Endothelial cell of umbilical vein (primary cell): ENCODE data around the gene ABCA3. TPM values are rescaled to one million over a fixed set of nuclear protein-coding genes. Genes with fewer than 3 reads are reported as not detected.

ENCODE experiments used
- BruUV-seq: library from RNA; stranded (reverse); fragments of 400-500 nt; replicated peaks from 2 replicates; lab custom pipeline; 2021; lab: Mats Ljungman, UMichigan
- CTCF ChIA-PET: fragments of 300-600, 350-600 bp; sonication (Branson Sonifier 250); formaldehyde crosslinking; loops from one replicate; lab custom pipeline; 2021; ENCODE audit warnings: antibody characterized with exemption, inconsistent platforms; lab: Charles Lee
- POLR2A ChIA-PET: fragments of 300-600, 350-600 bp; sonication (Branson Sonifier 250); formaldehyde crosslinking; loops from one replicate; lab custom pipeline; 2021; ENCODE audit warnings: antibody characterized with exemption, inconsistent platforms; lab: Charles Lee
- DNase-seq: peaks from one replicate; pipeline ENCODE4 v3.0.0-alpha.2; 2011; ENCODE audit warnings: low read depth, low spot score
- FAIRE-seq: peaks from 2 replicates; lab custom pipeline; 2011; peaks lifted over from hg19 to GRCh38; lab: Jason Lieb, UNC
- H2AFZ ChIP-seq: 2 replicates; pipeline ENCODE4 v1.6.0; 2012; ENCODE audit warnings: low read depth, low read length, control low read depth, inconsistent platforms
- H3K27ac ChIP-seq: 2 replicates; pipeline ENCODE4 v1.5.1; 2011; ENCODE audit warnings: low read depth, mild to moderate bottlenecking, control low read depth, low read length, moderate library complexity; ENCODE audit not compliant: insufficient read depth
- H3K27me3 ChIP-seq, 2 experiments: 2 replicates each; pipeline versions ENCODE4 v1.6.0 to v1.6.1; 2011; ENCODE audit warnings: low read length in 2 of 2, mixed read lengths in 1 of 2; ENCODE audit not compliant: control insufficient read depth in 2 of 2, insufficient read depth in 2 of 2
- H3K36me3 ChIP-seq, 2 experiments: 2 replicates in 1 of 2; 3 replicates in 1 of 2; pipeline ENCODE4 v1.5.1; 2011; ENCODE audit warnings: low read length in 2 of 2, mild to moderate bottlenecking in 1 of 2, moderate library complexity in 1 of 2; ENCODE audit not compliant: control insufficient read depth in 2 of 2, insufficient read depth in 2 of 2; ENCODE audit errors: extremely low read depth in 1 of 2
- H3K4me1 ChIP-seq: 3 replicates; pipeline ENCODE4 v1.5.1; 2011; ENCODE audit warnings: mild to moderate bottlenecking, low read length; ENCODE audit not compliant: control insufficient read depth, insufficient read depth; ENCODE audit errors: extremely low read depth
- H3K4me2 ChIP-seq: 2 replicates; pipeline ENCODE4 v1.6.1; 2011; ENCODE audit warnings: low read length, control low read depth, mixed read lengths; ENCODE audit not compliant: insufficient read depth
- H3K4me3 ChIP-seq, 3 experiments: fragments of 200-600 bp in 1 of 3; sonication (generic), shearing (Covaris generic) in 1 of 3; replicated peaks in 1 of 3; 2 replicates each; pipeline ENCODE4 v1.5.1; 2011 to 2016; ENCODE audit warnings: control low read depth in 3 of 3, low read length in 3 of 3, mild to moderate bottlenecking in 2 of 3, inconsistent platforms in 1 of 3, low read depth in 1 of 3, moderate library complexity in 1 of 3; ENCODE audit not compliant: insufficient read depth in 1 of 3
- H3K79me2 ChIP-seq: 2 replicates; pipeline ENCODE4 v1.6.0; 2012; ENCODE audit warnings: low read length, inconsistent platforms; ENCODE audit not compliant: control insufficient read depth, insufficient read depth
- H3K9ac ChIP-seq: replicated peaks from 2 replicates; pipeline ENCODE3; 2011; ENCODE audit warnings: low read length, control low read depth; ENCODE audit not compliant: insufficient read depth; ENCODE audit errors: extremely low read depth
- H3K9me1 ChIP-seq: replicated peaks from 3 replicates; pipeline ENCODE4 v1.6.0; 2011; ENCODE audit warnings: mild to moderate bottlenecking, low read length; ENCODE audit not compliant: control insufficient read depth, insufficient read depth; ENCODE audit errors: extremely low read depth
- H3K9me3 ChIP-seq: replicated peaks from 2 replicates; pipeline ENCODE4 v1.5.1; 2012; ENCODE audit warnings: low read length, inconsistent platforms; ENCODE audit not compliant: control insufficient read depth, insufficient read depth
- H4K20me1 ChIP-seq: replicated peaks from 2 replicates; pipeline ENCODE3; 2011; ENCODE audit warnings: mild to moderate bottlenecking, low read length; ENCODE audit not compliant: control insufficient read depth, insufficient read depth; ENCODE audit errors: extremely low read depth
- CTCF ChIP-seq, 2 donors: IDR thresholded peaks; 1 replicate in 1 of 2; 2 replicates in 1 of 2; pipeline ENCODE4 v1.5.1; 2011; ENCODE audit warnings: low read length in 2 of 2, mild to moderate bottlenecking in 2 of 2, moderate library complexity in 2 of 2, control low read depth in 1 of 2, inconsistent platforms in 1 of 2, low read depth in 1 of 2; ENCODE audit not compliant: insufficient read depth in 1 of 2; ENCODE audit errors: extremely low read depth in 1 of 2
- EZH2 ChIP-seq: IDR thresholded peaks from 2 replicates; pipeline ENCODE4 v1.6.1; 2012; ENCODE audit warnings: borderline replicate concordance, low read depth, mild to moderate bottlenecking, moderate library complexity, low read length, inconsistent platforms; ENCODE audit not compliant: severe bottlenecking
- FOS ChIP-seq: IDR thresholded peaks from 2 replicates; pipeline ENCODE4 v1.6.1; 2011; ENCODE audit warnings: mild to moderate bottlenecking, low read length, moderate library complexity, borderline replicate concordance; ENCODE audit not compliant: insufficient read depth
- GATA2 ChIP-seq: IDR thresholded peaks from 2 replicates; pipeline ENCODE4 v1.7.0; 2011; ENCODE audit warnings: low read depth, mild to moderate bottlenecking, moderate library complexity, mixed read lengths, low read length; ENCODE audit not compliant: insufficient read length, insufficient read depth
- JUN ChIP-seq: IDR thresholded peaks from 2 replicates; pipeline ENCODE4 v1.6.1; 2011; ENCODE audit warnings: borderline replicate concordance, low read depth; ENCODE audit not compliant: insufficient read length, insufficient read depth
- MAX ChIP-seq: IDR thresholded peaks from 2 replicates; pipeline ENCODE4 v1.6.1; 2011; ENCODE audit not compliant: insufficient read depth, insufficient read length
- MYC ChIP-seq: IDR thresholded peaks from one replicate; pipeline ENCODE4 v1.6.1; 2011; ENCODE audit warnings: mild to moderate bottlenecking, low read depth, low read length
- POLR2A ChIP-seq: IDR thresholded peaks from 2 replicates; pipeline ENCODE4 v1.6.1; 2012; ENCODE audit warnings: low read depth, mild to moderate bottlenecking, control low read depth, low read length
- POLR2AphosphoS5 ChIP-seq: IDR thresholded peaks from 2 replicates; pipeline ENCODE4 v1.6.1; 2012; ENCODE audit warnings: low read depth, mild to moderate bottlenecking, control low read depth, low read length, moderate library complexity; ENCODE audit not compliant: insufficient read depth
- dilution Hi-C: fragments of 300-500 bp; cut with MboI; formaldehyde crosslinking; loops from one replicate; pipeline ENCODE4 v1.15.0; 2019; ENCODE audit warnings: low sequenced_read_pairs; ENCODE audit not compliant: extremely low pct_ligation_motif_present
- intact Hi-C: fragments of 100-400 bp; cut with micrococcal nuclease; formaldehyde crosslinking; loops from one replicate; pipeline ENCODE4 v1.10.0; 2022
- polyA plus RNA-seq, 4 experiments: library from polyadenylated mRNA; depleted of rRNA in 3 of 4; stranded (reverse) in 3 of 4; unstranded in 1 of 4; fragments of >200 nt; gene quantifications; 2 replicates each; pipeline versions ENCODE4 v1.2.1 to v1.2.3, GENCODE V29; 2011 to 2012; ENCODE audit warnings: missing spikeins in 1 of 4
- total RNA-seq: library from RNA; stranded (reverse); gene quantifications from 2 replicates; pipeline ENCODE4 v1.2.3, GENCODE V29; 2021

ABCA3 gene
- total and polyA plus RNA-seq, 2 donors (not counting 3 experiments of a cell fraction or from before 2014, with no cell fraction given) = 13.5 to 36.0 TPM

- Histone ChIP-seq H3K36me3 (peaks cover 12 to 33% of the 10 kb centered on the region in 2 experiments), H2AFZ (no peak overlapping the region), H4K20me1 (no peaks in the 10 kb centered on the region), H3K4me3 (no peak overlapping the region), H3K79me2 (no peaks in the 10 kb centered on the region), H3K27me3 (no peaks in the 10 kb centered on the region), H3K9ac (no peak overlapping the region), H3K27ac (no peak overlapping the region), H3K4me2 (no peak overlapping the region), H3K9me3 (no peaks in the 10 kb centered on the region), H3K9me1 (no peaks in the 10 kb centered on the region), H3K4me1 (no peaks in the 10 kb centered on the region)
- DNase-seq (no peak), FAIRE-seq (no peak)
- dilution Hi-C loops (no loop called here), intact Hi-C loops (no loop called here)
- POLR2A ChIA-PET = no interaction called here
- BruUV-seq = no TSS peak
- TF ChIP-seq MAX = no peak
- TF ChIP-seq GATA2 = no peak
- no peak for TF ChIP-seq MYC
- no peak for TF ChIP-seq FOS
- no peak for TF ChIP-seq CTCF (IDR thresholded peaks at IDR 0.05; ENCODE audit: extremely low read depth in 1 of 2, insufficient read depth in 1 of 2, low read depth in 1 of 2, low read length in 2 of 2)
- no peak for TF ChIP-seq EZH2
- TF ChIP-seq POLR2AphosphoS5 = no peak
- no peak for TF ChIP-seq POLR2A
- TF ChIP-seq JUN = no peak
- CTCF ChIA-PET = no interaction called here
These were observed 96.7 kb downstream of the ABCA3 start for GRCh38 chr16:2243781-2244180.
